Prostate gland (tissue), 2 donors: ENCODE results near the gene POLD2. TPM values are rescaled to one million over a fixed set of nuclear protein-coding genes. Genes with fewer than 3 reads are reported as not detected.

ENCODE experiments used
- DNase-seq: peaks from one replicate; pipeline ENCODE4 v3.0.0-alpha.2; 2019; ENCODE audit warnings: low spot score
- H3K27ac ChIP-seq, 2 donors: fragments of 200-600 bp; sonication (generic); 2 replicates each; pipeline ENCODE4 v1.5.1; 2017 to 2019
- H3K27me3 ChIP-seq: fragments of 200-600 bp; sonication (generic); replicated peaks from 2 replicates; pipeline ENCODE4 v1.5.1; 2019; ENCODE audit not compliant: insufficient read depth
- H3K36me3 ChIP-seq, 2 donors: fragments of 200-600 bp; sonication (generic); 1 replicate in 1 of 2; 2 replicates in 1 of 2; pipeline versions ENCODE4 v1.5.1 to v1.8.1; 2017 to 2019
- H3K4me1 ChIP-seq: fragments of 200-600 bp; sonication (generic); replicated peaks from 2 replicates; pipeline ENCODE4 v1.5.1; 2019
- H3K4me3 ChIP-seq, 2 donors: fragments of 200-600 bp; sonication (generic); 2 replicates each; pipeline ENCODE4 v1.5.1; 2017 to 2019
- H3K9me3 ChIP-seq: fragments of 200-600 bp; sonication (generic); 2 replicates; pipeline ENCODE4 v1.5.1; 2017
- POLR2A ChIP-seq: fragments of 450-650 bp; IDR thresholded peaks from one replicate; pipeline ENCODE4 v1.6.1; 2016; ENCODE audit warnings: antibody characterized with exemption, mild to moderate bottlenecking
- POLR2AphosphoS5 ChIP-seq: sonication (generic); formaldehyde crosslinking; IDR thresholded peaks from one replicate; pipeline ENCODE4 v1.6.1; 2017; ENCODE audit warnings: antibody characterized with exemption
- WGBS: methylation state at CpG from one replicate; pipeline ENCODE4 v1.1.5; 2018; 5-methylcytosine and 5-hydroxymethylcytosine counted together
- intact Hi-C: fragments of 100-400 bp; cut with DNase I; formaldehyde crosslinking; loops from one replicate; pipeline ENCODE4 v1.14.2; 2022
- total RNA-seq, 2 donors: library from RNA; depleted of rRNA; stranded (reverse); fragments of >200 nt; gene quantifications; one replicate each; pipeline ENCODE4 v1.1.0, GENCODE V29; 2016
- TF ChIP-seq, protein P1 (sequence below), 4 experiments: fragments of 200-600 bp in 2 of 4; fragments of 450-650 bp in 2 of 4; sonication (generic) in 2 of 4; IDR thresholded peaks; 1 replicate in 3 of 4; 2 replicates in 1 of 4; pipeline ENCODE4 v1.5.1; 2016 to 2019; ENCODE audit warnings: antibody characterized with exemption in 4 of 4, mild to moderate bottlenecking in 2 of 4, moderate library complexity in 2 of 4

The POLD2 gene
- total RNA-seq, 2 donors from 2014 or later = 53.1 to 65.9 TPM

DNA sequence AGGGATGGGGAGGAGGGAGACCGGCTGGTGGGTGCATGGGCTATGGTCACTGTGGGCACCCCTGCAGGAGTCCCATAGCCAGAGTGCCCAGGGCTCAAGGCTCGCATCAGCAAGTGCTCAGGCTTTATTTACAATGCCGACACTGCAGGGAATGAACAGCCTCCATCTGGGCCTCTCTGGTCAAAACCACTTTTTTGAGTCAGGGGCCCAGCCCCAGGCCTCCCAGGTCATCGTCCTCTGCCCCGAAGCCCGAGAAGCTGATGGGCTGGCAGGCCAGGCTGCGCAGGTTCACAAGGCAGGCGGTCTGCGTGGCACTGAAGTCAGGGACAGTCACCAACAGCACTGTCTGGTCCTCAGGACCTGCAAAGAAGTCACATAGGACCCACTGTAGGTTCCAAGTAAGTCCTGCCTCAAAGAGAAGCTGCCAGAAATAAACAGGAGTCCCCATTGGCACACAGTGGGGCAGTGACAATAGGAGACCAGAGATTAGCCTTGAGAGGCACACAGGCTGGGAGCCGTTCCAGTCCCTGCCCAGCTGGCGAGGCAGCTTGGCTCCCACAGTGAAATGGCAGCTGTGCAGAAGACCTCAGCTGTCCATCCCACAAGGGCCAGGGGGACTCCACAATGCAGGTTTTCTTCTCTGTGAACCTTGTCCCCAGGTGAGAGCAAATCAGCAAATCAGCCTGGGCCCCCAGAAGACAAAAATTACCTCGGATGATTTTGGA lies 8.6 kb downstream of the POLD2 start:
- no peaks in the 10 kb centered on the region for H3K9me3 ChIP-seq
- no peak overlapping the region for H3K4me3 ChIP-seq
- H3K36me3 ChIP-seq = no peaks in the 10 kb centered on the region
- H3K27me3 ChIP-seq = no peaks in the 10 kb centered on the region
- intact Hi-C loops = no loop called here
- H3K4me1 ChIP-seq = no peaks in the 10 kb centered on the region
- 87% methylated on average over 12 of the region's 12 CpGs for WGBS
- no peak overlapping the region for H3K27ac ChIP-seq
- DNase-seq = no peak
- TF ChIP-seq POLR2AphosphoS5 (no peak), POLR2A (no peak)
- TF ChIP-seq, protein P1, sequence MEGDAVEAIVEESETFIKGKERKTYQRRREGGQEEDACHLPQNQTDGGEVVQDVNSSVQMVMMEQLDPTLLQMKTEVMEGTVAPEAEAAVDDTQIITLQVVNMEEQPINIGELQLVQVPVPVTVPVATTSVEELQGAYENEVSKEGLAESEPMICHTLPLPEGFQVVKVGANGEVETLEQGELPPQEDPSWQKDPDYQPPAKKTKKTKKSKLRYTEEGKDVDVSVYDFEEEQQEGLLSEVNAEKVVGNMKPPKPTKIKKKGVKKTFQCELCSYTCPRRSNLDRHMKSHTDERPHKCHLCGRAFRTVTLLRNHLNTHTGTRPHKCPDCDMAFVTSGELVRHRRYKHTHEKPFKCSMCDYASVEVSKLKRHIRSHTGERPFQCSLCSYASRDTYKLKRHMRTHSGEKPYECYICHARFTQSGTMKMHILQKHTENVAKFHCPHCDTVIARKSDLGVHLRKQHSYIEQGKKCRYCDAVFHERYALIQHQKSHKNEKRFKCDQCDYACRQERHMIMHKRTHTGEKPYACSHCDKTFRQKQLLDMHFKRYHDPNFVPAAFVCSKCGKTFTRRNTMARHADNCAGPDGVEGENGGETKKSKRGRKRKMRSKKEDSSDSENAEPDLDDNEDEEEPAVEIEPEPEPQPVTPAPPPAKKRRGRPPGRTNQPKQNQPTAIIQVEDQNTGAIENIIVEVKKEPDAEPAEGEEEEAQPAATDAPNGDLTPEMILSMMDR (IDR thresholded peaks at IDR 0.05) = no peak

- 91% methylated on average over 24 of the region's 24 CpGs for whole genome bisulfite sequencing
- Histone ChIP-seq H3K9me3 (no peaks in the 10 kb centered on the region), H3K4me1 (no peaks in the 10 kb centered on the region), H3K36me3 (no peaks in the 10 kb centered on the region), H3K4me3 (no peak overlapping the region), H3K27me3 (no peaks in the 10 kb centered on the region), H3K27ac (no peak overlapping the region)
- no peak for DNase-seq
- intact Hi-C loops = no loop called here
- TF ChIP-seq, protein P1 (IDR thresholded peaks at IDR 0.05) = no peak
- TF ChIP-seq POLR2AphosphoS5 (no peak), POLR2A (no peak)
Measured at GRCh38 chr7:44113764-44114354, 9.5 kb downstream of the POLD2 start.

DNA sequence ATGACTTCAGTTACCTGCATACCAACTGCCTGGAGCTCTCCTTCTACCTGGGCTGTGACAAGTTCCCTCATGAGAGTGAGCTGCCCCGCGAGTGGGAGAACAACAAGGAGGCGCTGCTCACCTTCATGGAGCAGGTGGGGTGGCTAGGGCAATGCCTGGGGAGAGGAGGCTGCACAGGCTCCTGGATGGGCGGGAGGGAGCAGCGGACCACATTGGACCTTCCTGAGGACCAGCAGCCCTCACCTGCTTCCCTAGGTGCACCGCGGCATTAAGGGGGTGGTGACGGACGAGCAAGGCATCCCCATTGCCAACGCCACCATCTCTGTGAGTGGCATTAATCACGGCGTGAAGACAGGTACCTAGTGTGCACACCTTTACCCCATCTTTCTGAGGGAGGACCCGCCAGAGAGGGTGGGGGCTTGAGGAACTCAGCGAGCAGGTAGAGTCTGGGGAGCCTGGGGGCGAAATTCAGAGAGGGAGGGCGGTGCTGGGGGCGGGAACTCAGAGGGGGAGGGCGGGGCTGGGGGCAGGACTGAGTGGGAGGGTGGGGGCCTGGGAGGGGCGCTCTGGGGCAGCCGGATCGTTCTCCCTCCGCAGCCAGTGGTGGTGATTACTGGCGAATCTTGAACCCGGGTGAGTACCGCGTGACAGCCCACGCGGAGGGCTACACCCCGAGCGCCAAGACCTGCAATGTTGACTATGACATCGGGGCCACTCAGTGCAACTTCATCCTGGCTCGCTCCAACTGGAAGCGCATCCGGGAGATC lies 10.2 kb downstream of the POLD2 start:
- 83% methylated on average over 34 of the region's 34 CpGs for WGBS
- TF ChIP-seq POLR2AphosphoS5 (no peak), POLR2A (no peak)
- no peak overlapping the region for H3K27ac ChIP-seq
- H3K36me3 ChIP-seq = no peaks in the 10 kb centered on the region
- no peak overlapping the region for H3K4me3 ChIP-seq
- H3K4me1 ChIP-seq = no peaks in the 10 kb centered on the region
- DNase-seq = no peak
- no peaks in the 10 kb centered on the region for H3K27me3 ChIP-seq
- intact Hi-C loops = no loop called here
- H3K9me3 ChIP-seq = no peaks in the 10 kb centered on the region

GRCh38 chr7:44112231-44112996 lies 10.9 kb downstream of the POLD2 start:
- no peak for DNase-seq
- Histone ChIP-seq H3K36me3 (no peaks in the 10 kb centered on the region), H3K27ac (no peak overlapping the region)

More at GRCh38 chr7:44112231-44112996, 10.9 kb downstream of the POLD2 start:
- 66% methylated on average over 41 of the region's 41 CpGs for WGBS
- intact Hi-C loops = no loop called here
- H3K27me3 ChIP-seq = no peaks in the 10 kb centered on the region
- TF ChIP-seq POLR2AphosphoS5 (no peak), POLR2A (no peak)
- TF ChIP-seq, protein P1 (IDR thresholded peaks at IDR 0.05) = no peak
- no peaks in the 10 kb centered on the region for H3K9me3 ChIP-seq
- H3K4me3 ChIP-seq = no peak overlapping the region
- no peaks in the 10 kb centered on the region for H3K4me1 ChIP-seq
